Stimulated activated CD8-positive, alpha-beta memory T cell treated with anti-CD3 and anti-CD28 coated beads, Interleukin-2, amount 100 ng/mL, for 1 hour (primary cell): Measurements from ENCODE around the gene EIF4A2.
"Not testable (repeated sequence)": the region's sequence is repeated elsewhere in the genome, so short reads cannot be mapped to it uniquely, and the experiment has no call there.

ENCODE experiments used
- DNase-seq, 2 donors: peaks; one replicate each; pipeline ENCODE4 v3.0.0-alpha.2; 2020; ENCODE audit warnings: low read depth in 2 of 2

Gene EIF4A2

DNA sequence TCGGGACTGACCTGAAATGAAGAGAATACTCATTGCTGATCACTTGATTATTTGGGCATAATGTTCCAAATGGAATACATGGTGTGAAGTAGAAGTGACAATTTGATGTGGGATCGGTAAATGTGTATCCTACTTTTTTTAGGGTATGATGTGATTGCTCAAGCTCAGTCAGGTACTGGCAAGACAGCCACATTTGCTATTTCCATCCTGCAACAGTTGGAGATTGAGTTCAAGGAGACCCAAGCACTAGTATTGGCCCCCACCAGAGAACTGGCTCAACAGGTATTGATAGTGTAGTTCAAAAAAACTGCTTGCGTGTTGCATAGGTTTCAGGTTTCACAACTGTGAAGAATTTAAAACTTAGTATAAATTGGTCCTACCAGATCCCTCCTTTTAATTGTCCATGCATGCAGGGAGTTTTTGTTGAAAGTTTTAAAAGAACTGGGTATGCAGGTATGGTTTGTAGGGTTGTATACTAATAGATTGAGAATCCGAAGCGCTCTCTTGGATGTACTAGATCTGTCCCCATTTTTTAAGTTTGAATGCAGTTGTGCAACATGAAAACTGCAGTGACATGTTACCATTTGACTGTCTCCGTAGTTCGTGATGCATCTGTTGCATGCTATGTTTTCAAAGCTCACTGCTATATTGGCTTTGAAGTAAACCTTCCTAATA is 1.6 kb downstream of the EIF4A2 start:
- DNase-seq, result no peak

DNA sequence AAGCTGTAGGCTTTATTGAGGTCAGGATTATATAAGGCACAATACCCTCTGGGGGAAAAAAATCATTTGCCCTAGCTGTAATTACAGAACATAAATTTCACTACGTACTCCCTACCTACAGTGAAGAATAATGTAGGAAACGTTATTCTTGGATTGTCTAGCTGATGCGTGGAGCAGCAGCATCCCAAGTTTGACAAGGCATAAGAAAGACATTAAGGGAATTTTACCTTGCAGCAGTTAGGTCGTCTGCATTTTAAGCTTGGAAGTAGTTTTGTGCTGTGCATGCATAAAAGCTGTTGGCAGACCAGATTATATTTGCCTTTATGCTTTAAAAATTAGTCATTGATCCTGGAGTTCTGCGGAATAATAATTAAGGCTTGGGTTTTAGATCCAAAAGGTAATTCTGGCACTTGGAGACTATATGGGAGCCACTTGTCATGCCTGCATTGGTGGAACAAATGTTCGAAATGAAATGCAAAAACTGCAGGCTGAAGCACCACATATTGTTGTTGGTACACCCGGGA is 2.2 kb downstream of the EIF4A2 start:
- DNase-seq, result no peak

DNA sequence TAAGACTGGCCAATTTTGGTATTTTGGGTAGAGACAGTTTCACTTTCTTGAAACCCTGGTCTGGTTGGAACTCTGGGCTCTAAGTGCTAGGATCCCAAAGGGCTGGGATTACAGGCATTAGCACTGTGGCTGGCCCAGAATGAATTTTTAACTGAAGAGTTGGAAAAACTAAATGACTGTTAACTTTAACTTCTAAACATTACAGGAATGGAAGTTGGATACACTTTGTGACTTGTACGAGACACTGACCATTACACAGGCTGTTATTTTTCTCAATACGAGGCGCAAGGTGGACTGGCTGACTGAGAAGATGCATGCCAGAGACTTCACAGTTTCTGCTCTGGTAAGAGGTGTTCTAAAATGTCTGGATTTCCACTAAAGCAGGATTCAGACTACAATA is 3.5 kb downstream of the EIF4A2 start:
- DNase-seq, result no peak

DNA sequence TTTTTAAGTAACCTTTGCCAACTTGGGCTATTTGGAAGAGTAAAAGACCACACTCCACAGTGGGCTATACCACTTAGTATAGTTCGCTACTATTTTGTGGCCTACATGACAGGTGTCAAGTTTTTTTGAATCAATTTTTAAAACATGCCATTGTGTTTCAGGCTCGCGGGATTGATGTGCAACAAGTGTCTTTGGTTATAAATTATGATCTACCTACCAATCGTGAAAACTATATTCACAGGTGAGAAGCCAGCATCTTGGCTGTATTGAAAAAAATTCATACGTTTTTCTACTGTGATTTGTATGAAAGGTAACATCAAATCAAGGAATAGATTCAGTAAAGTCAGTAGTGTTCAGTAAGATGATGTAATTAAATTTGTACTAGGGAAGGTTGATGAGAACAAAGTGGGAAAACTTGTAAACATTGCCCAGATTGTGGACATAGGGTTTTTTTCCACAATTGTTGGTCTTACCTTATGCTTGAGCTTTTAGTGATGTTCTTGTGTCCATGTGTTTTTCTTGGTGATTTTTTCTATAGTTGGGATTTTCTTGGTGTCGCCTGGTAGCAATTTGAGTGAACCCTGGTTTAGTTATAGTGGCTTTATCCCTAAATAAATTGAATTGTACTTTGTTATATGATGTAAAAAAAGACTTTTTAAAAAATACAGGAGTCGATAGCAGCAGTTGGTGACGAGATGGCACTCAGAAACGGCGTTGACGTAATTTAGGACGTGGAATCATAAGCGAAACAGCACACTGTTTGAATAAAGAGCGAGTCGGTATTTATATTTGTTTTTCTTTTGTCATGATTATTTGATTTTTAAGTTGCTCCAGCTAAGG is 4.5 kb downstream of the EIF4A2 start:
- no peak for DNase-seq

DNA sequence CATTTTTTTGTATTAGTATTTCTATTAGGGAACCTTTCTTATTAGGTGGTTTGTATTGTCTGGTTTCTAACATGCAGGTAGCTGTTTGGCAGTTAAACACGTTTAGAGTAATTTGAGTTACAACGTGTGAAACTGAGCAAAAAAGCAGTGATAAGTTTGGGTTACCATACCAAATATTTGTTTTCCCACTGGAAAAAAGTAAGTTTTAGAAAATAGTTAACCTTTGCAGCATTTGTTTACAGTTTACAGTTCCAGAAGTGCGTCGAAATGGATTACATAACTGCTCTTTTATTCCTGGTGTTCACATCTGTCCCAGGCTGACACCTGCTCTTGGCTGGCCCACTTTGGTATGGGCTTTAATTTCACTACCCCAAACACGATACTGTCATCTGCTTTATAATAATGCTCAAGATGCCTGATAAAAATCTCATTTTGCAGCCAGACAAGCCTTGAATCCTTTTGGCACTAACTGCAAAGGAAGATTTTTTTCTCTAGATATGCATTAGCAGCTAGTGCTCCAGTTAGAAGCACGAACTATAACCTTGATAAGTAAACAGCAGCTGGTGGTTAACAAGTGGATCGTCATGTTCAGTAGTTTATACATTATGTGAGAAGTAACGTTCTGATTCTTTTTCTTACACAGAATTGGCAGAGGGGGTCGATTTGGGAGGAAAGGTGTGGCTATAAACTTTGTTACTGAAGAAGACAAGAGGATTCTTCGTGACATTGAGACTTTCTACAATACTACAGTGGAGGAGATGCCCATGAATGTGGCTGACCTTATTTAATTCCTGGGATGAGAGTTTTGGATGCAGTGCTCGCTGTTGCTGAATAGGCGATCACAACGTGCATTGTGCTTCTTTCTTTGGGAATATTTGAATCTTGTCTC is 5.3 kb downstream of the EIF4A2 start:
- DNase-seq, result no peak

DNA sequence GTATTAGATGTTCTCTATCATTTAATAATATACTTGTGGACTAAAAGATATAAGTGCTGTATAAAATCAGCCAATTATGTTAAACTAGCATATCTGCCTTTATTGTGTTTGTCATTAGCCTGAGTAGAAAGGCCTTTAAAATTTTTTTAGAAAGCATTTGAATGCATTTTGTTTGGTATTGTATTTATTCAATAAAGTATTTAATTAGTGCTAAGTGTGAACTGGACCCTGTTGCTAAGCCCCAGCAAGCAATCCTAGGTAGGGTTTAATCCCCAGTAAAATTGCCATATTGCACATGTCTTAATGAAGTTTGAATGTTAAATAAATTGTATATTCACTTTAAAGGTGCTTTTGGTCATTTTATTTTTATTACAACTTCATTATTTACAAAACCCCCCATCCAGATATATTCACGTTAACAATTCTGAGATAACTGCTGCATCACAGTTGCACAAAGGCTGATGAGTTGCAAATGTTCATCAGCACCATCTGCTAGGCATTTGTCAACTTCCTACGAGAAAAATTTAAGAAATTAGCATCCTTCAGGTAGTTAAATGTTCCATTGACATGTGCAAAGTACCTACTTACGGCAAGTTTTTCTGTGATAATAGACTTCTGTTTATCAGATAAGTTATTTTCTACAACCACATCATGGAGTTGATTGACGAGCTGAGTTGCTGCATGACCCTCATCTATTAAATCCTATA is 6.3 kb downstream of the EIF4A2 start:
- no peak for DNase-seq

DNA sequence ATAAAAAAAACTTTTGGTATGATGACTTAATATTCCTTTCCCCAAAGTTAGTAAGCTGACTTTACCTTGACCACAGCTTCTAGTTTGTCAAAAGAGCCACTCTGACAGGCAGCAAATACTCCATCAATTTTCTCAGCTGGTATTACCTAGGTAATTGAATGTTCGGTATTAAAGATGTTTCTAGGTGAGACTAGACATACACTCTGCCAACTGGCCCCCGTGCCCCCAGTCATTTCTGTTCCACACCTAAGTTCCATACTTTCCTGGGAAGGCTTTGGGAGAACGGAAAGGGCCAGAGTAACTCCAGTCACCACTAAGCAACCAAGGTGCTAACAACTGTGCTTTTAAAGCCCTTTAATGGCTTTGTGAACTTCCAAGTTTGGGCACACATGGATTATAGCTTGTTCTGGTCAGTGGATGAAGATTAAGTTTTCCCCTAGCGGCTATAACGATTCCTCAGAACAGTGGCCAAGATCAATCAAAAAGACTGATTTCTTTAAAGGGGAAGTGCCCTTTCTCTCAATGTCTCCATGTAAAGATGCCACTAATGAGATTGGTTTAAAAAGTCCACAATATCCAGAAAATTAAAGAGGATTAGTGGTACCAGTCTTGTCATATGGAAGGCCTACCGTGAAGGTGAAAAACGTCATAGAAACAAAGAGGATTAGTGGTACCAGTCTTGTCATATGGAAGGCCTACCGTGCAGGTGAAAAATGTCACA is 7.0 kb downstream of the EIF4A2 start:
- no peak for DNase-seq

DNA sequence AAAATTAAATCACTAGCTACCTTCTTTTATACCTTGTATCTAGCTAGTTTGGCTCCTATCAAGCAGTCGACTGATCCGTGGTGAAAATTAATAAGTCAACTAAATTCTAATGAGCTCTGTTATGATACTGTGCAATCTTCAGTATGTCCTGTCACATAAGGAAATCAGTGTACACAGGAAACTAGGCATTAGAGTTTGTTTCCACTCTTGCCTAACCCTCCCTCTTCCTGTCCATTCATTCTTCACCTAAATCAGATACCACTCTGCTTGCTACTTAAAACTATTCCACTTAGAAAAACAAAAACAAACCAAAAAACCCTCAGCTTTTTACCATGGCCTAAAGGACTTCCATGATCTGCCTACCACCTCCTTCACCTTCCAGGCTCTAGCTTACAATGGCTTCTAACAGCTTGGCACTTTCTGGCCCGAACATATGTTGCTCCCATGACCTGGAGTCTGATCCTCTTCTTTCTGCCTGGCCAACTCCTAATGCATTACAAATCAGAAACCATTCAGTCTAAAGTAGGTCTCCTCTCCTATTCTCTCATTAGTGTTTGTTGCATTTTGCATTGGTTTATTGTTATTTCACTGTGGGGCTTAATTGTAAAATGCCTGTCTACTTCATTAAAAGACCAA is 15.0 kb downstream of the EIF4A2 start:
- no peak for DNase-seq

DNA sequence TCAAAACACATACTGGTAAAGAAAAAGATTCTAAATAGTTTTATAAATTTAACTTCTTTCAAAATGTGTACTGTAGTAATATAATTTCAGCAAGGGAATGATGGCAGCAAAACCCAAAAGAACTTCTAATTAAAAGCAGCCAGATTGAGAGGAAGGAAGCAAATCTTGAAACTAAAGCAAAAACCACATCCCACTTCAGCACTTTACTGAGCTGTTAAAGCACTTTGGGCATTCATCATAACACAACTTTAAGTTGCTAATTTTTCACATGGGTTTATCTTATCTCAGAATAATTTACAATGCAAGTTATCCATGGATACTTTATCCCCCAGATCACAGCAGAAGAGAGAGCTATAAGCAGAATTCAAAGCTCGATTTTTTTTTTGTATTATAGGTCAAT is 16.9 kb downstream of the EIF4A2 start:
- DNase-seq, result no peak

DNA sequence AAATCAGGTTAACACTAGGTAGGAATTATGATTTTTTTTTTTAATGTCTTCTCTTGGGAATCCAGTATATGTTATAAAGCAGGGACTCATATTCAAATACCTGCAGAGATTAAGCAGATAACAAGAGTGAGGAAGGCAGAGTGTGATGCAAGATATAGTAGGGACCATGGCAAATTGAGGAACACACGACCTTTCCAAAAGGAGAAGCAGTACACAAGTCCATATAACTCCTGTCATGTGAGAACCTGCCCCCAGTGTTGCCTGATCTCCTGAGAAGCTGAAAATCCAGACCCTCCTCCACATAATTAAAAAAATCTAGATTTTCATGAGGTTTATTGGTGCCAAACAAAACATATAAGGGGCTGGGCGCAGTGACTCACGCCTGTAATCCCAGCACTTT is 19.3 kb downstream of the EIF4A2 start:
- no peak for DNase-seq

DNA sequence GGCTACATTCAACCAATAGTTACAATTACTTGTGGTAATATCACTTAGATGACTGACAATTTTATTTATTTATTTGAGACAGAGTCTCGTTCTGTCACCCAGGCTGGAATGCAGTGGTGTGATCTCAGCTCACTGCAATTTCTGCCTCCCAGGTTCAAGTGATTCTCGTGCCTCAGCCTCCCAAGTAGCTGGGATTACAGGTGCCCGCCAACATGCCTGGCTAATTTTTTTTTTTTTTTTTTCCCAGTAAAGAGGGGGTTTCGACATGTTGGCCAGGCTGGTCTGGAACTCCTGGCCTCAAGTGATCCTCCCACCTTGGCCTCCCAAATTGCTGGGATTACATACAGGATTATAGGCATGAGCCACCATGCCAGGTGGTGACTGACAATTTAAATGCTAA is 20.1 kb downstream of the EIF4A2 start:
- not testable (repeated sequence) for DNase-seq

DNA sequence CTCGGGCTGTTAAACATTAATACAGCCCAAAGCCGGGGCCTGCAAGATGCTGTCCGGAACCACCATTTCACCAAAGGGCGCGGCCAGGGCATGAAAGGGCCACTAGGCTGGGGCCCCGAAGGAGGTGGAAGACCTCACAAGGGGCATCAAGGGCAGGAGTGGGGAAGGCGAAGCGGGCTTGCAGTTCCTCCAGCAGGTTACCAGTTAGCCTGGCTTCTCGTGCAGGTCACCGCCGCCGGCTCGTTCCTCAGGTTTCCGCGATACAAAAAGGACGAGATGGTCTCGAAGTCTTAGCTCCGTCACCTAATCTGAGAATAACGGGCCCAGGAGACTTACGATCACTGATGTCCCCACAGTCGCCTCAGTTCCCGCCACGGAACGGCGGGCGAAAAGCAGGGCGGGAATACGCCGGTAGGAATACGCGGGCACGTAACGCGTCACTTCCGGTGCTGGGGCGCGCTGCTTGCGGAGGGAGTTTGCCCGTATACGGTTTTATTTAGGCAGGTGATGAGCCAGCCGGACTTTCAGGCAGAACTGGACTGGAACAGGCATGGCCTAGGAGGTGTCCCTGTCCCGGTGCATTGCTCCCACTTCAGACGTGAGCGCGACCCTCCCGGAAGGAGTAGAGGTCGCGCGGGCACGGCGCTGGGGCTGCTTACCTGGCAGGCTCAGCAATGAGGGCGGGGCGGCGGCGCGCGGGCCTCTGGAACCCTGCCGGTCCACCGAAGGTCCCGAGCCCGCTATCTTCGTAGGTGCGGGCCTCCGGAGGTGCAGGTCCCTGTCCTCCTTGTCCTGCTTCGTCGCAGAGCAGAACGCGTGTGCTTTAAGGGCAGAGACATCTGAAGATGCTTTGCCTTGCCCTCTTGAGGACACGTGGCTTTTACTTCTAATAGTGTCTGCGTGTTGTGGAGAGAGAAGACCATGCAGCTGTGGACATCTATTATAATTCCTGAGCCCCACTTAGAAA is 23.0 kb downstream of the EIF4A2 start, which contains the start of gene RFC4:
Gene RFC4, minus strand, starts transcription at position 394 of the 967 bp plus-strand sequence. CDS start 1,769 bp downstream, outside the sequence.
- DNase-seq, result peak; percentile 69 to 73

DNA sequence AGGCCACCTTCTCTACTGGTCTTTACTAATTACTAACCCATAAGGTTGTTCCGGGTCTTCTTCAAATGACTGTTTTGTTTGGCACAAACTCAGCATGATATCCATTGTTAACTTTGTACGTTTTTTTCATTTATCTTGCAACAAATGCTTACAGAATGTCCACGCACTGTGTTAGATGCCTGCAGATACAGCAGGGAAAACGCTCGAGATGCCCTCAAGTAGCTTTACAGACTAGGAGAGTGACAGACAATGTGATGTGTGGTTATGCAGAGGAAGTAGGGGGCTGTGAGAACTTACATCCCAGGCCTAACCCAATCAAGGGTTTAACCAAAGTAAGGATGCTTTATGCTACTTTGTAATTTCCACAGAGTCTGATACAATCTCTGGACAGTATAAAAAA is 23.9 kb downstream of the EIF4A2 start:
- DNase-seq, result no peak

DNA sequence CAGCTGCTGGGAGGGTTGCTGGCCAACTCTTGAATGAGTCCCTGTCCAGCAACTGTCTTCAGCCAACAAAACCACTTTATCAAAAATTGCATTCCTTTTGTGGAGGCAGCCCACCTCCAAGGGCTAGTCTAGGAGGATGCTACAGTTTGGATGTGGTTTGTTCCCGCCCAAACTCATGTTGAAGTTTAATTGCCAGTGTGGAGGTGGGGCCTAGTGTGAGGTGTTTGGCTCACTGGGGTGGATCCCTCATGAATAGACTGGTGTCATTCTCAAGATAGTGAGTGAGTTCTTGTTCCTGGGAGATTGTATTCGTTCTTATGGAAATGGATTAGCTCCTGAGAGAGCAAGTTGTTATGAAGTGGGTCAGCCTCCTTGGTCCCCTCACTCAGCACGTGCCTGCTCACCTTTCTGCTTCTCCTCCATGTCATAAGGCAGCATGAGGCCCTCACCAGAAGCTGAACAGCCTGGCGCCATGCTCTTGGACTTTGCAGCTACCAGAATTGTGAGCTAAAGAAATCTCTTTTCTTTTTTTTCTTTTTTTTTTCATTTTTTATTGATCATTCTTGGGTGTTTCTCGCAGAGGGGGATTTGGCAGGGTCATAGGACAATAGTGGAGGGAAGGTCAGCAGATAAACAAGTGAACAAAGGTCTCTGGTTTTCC is 27.1 kb downstream of the EIF4A2 start:
- DNase-seq, result no peak

DNA sequence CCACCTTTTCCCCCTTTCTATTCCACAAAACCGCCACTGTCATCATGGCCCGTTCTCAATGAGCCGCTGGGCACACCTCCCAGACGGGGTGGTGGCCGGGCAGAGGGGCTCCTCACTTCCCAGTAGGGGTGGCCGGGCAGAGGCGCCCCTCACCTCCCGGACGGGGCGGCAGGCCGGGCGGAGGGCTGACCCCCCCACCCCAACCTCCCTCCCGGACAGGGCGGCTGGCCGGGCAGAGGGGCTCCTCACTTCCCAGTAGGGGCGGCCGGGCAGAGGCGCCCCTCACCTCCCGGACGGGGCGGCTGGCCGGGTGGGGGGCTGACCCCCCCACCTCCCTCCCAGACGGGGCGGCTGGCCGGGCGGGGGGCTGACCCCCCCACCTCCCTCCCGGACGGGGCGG is 27.9 kb downstream of the EIF4A2 start:
- not testable (repeated sequence) for DNase-seq

DNA sequence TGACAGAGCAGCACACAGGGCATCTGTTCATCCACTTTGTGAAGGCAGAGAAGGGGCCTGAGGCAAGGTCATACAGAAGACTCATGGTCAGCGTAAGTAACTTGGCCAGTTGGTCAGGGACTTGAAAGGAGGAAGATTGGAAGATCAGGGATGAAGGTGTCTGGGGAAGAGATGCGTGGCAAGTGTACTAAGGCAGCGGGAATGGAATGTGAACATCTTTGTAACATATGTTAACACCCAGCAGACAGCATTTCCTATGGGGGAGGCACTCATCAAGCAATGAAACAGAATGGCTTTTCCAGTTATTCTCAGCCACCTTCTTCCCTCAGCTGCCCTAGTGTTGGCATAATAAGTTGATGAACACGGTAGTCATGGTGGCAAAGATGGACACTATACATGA is 30.7 kb downstream of the EIF4A2 start:
- no peak for DNase-seq

DNA sequence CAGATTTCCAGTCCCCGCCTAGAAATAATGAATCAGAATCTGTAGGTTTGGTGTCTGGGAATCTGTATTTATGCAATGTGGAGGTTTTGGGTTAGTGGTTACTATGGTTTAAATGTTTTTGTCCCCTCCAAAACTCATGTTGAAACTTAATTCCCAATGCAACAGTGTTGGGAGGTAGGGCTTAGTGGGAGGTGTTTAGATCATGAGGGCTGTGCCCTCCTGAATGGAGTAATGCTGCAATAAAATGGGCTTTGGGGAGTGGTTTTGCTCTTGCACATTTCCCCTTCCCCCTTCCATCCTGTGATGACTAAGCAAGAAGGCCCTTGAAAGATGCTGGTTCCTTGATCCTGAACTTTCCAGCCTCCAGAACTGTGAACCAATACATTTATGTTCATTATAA is 32.1 kb downstream of the EIF4A2 start:
- no peak for DNase-seq

DNA sequence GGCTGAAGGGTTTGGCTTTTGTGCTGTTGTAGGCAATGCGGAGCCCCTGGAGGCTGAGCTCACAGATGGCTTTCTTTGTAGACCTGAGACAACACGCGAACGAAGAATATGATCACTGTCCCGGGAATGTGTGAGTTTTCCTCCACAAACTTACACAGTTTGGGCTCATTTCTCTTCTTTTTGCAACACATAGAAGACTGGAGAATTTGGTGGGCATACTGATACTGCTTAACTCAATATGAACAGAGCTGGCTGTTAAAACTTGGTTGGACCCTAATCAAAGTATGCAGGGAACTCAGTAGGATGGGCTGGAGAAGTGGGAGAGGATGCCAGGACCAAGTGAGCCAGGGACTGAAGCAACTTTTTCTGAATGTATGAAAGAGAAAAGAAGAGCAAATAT is 35.1 kb downstream of the EIF4A2 start:
- no peak for DNase-seq
